LoVo (cell line): ENCODE data around the gene TMSB15C.
"Not testable (repeated sequence)": the region's sequence is repeated elsewhere in the genome, so short reads cannot be mapped to it uniquely, and the experiment has no call there.

Experiments used
- DNase-seq: peaks from one replicate; pipeline ENCODE4 v3.0.0-alpha.2; 2016; ENCODE audit warnings: low spot score

The TMSB15C gene

GRCh38 chrX:104075778-104076445 lies at the start of gene TMSB15C:
Gene TMSB15C, minus strand, starts transcription at chrX:104076236.
- not testable (repeated sequence) for DNase-seq

- no peak for DNase-seq
Measured at GRCh38 chrX:104122829-104123228, 46.8 kb upstream of the TMSB15C start.

- no peak for DNase-seq
Measured at GRCh38 chrX:104118765-104119164, 42.7 kb upstream of the TMSB15C start.

GRCh38 chrX:104117759-104118158 lies 41.7 kb upstream of the TMSB15C start:
- no peak for DNase-seq

- DNase-seq: peak; percentile 43
Measured at GRCh38 chrX:104113222-104113965, 37.4 kb upstream of the TMSB15C start.

- peak; percentile 11 for DNase-seq
Measured at GRCh38 chrX:104112326-104112951, 36.4 kb upstream of the TMSB15C start, which contains the start of gene ZCCHC18. Gene ZCCHC18, plus strand, starts transcription at chrX:104112523. Its CDS starts 1,589 bp downstream, at chrX:104114112.

GRCh38 chrX:104110491-104111240 lies 34.6 kb upstream of the TMSB15C start:
- DNase-seq: not testable (repeated sequence)

- no peak for DNase-seq
Measured at GRCh38 chrX:104108955-104109354, 32.9 kb upstream of the TMSB15C start.

- no peak for DNase-seq
Measured at GRCh38 chrX:104105330-104106262, 29.6 kb upstream of the TMSB15C start.

GRCh38 chrX:104104676-104105075 lies 28.6 kb upstream of the TMSB15C start:
- no peak for DNase-seq

GRCh38 chrX:104098919-104099318 lies 22.9 kb upstream of the TMSB15C start:
- no peak for DNase-seq

GRCh38 chrX:104098151-104098808 lies 22.2 kb upstream of the TMSB15C start:
- DNase-seq: peak; percentile 47

- no peak for DNase-seq
Measured at GRCh38 chrX:104085919-104086318, 9.9 kb upstream of the TMSB15C start.

GRCh38 chrX:104085477-104085876 lies 9.4 kb upstream of the TMSB15C start:
- no peak for DNase-seq

- no peak for DNase-seq
Measured at GRCh38 chrX:104084534-104085277, 8.7 kb upstream of the TMSB15C start.

GRCh38 chrX:104084063-104084462 lies 8.0 kb upstream of the TMSB15C start:
- DNase-seq: no peak

GRCh38 chrX:104077854-104078253 lies 1.8 kb upstream of the TMSB15C start:
- DNase-seq: not testable (repeated sequence)

- not testable (repeated sequence) for DNase-seq
Measured at GRCh38 chrX:104062636-104063035, 13.4 kb downstream of the TMSB15C start.

GRCh38 chrX:104054956-104055355 lies 21.1 kb downstream of the TMSB15C start:
- DNase-seq: not testable (repeated sequence)

- DNase-seq: no peak
Measured at GRCh38 chrX:104047171-104047570, 28.9 kb downstream of the TMSB15C start.
